Measurements from ENCODE around the gene MBD3L5.
"Not testable (repeated sequence)": the region's sequence is repeated elsewhere in the genome, so short reads cannot be mapped to it uniquely, and the experiment has no call there.

Gene MBD3L5

DNA sequence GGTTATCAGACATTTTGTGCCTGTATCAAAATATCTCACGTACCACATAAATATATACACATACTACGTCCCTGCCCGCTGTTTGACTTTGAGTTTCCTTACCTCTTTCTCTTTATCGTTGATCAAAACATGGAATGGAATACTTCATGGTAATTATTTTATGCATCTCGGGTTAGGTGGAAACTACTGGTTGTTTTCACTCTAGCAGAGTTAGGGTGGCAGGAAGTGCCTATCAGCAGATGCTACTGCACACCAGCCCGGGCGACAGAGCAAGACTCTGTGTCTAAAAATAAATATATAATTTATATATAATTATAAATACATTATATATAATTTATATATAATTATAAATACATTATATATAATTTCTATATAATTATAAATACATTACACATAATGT, 22.5 kb downstream of the MBD3L5 start:
- H3F3A ChIP-seq (ENCODE audit: insufficient read depth, low read length); H2AFZ ChIP-seq (ENCODE audit: low read length); H4K20me1 ChIP-seq (ENCODE audit: insufficient read depth, low read length); H3K36me3 ChIP-seq (ENCODE audit: insufficient read depth, low read length); H3K79me2 ChIP-seq (ENCODE audit: insufficient read depth, low read length); H3K27ac ChIP-seq (ENCODE audit: low read depth, low read length, poor library complexity, severe bottlenecking); H3K9me3 ChIP-seq (ENCODE audit: low read length); H3K9ac ChIP-seq (ENCODE audit: low read length); H3K27me3 ChIP-seq (ENCODE audit: insufficient read depth, low read length); H3K4me2 ChIP-seq (ENCODE audit: low read length); H3K9me2 ChIP-seq (ENCODE audit: low read depth, low read length); H3K4me1 ChIP-seq (ENCODE audit: insufficient read depth, low read length, severe bottlenecking); H3K4me3 ChIP-seq (ENCODE audit: low read depth, low read length, poor library complexity, severe bottlenecking): not testable (repeated sequence)

- H3K4me2 ChIP-seq (ENCODE audit: low read length); H3K4me3 ChIP-seq (ENCODE audit: low read depth, low read length, poor library complexity, severe bottlenecking); H3K9me2 ChIP-seq (ENCODE audit: low read depth, low read length); H3K27me3 ChIP-seq (ENCODE audit: insufficient read depth, low read length); H3F3A ChIP-seq (ENCODE audit: insufficient read depth, low read length); H4K20me1 ChIP-seq (ENCODE audit: insufficient read depth, low read length); H3K4me1 ChIP-seq (ENCODE audit: insufficient read depth, low read length, severe bottlenecking); H3K9ac ChIP-seq (ENCODE audit: low read length); H3K36me3 ChIP-seq (ENCODE audit: insufficient read depth, low read length); H3K27ac ChIP-seq (ENCODE audit: low read depth, low read length, poor library complexity, severe bottlenecking); H3K79me2 ChIP-seq (ENCODE audit: insufficient read depth, low read length); H3K9me3 ChIP-seq (ENCODE audit: low read length); H2AFZ ChIP-seq (ENCODE audit: low read length): not testable (repeated sequence)
Observed at GRCh38 chr19:7054635-7055368, 24.4 kb downstream of the MBD3L5 start.

DNA sequence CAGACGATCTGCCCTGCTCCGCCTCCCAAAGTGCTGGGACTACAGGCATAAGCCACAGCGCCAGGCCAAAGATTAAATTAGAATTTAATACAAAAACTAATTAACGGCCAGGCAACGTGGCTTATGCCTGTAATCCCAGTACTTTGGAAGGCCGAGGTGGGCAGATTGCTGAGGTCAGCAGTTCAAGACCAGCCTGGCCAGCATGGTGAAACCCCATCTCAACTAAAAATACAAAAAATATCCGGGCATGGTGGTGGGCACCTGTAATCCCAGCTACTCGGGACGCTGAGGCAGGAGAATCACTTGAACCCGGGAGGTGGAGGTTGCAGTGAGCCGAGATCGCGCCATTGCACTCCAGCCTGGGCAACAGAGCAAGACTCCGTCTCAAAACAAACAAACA, 25.3 kb downstream of the MBD3L5 start:
- H4K20me1 ChIP-seq (ENCODE audit: insufficient read depth, low read length); H3K9ac ChIP-seq (ENCODE audit: low read length); H3K4me1 ChIP-seq (ENCODE audit: insufficient read depth, low read length, severe bottlenecking); H3K27ac ChIP-seq (ENCODE audit: low read depth, low read length, poor library complexity, severe bottlenecking); H2AFZ ChIP-seq (ENCODE audit: low read length); H3K9me2 ChIP-seq (ENCODE audit: low read depth, low read length); H3K79me2 ChIP-seq (ENCODE audit: insufficient read depth, low read length); H3K27me3 ChIP-seq (ENCODE audit: insufficient read depth, low read length); H3K36me3 ChIP-seq (ENCODE audit: insufficient read depth, low read length); H3F3A ChIP-seq (ENCODE audit: insufficient read depth, low read length); H3K4me2 ChIP-seq (ENCODE audit: low read length); H3K9me3 ChIP-seq (ENCODE audit: low read length); H3K4me3 ChIP-seq (ENCODE audit: low read depth, low read length, poor library complexity, severe bottlenecking): not testable (repeated sequence)

DNA sequence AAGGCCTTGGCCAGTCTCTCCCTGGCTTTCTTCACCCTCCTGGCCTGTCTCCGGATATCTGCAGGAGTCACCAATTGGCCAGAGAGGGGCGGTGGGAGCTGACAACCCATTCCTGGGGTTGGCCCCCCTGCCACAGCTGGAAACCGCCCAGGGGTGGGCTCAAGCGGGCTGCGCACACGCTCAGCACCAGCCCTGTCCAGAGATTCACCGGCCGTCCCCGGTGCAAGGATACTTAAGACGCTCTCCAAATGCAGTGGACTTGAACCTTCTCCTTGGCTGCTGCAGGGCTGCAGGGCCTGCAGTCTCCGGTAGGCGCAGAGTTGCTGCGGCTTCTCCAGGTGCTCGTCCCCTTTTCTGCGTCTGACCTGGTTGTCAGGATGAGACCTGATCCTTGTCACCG, 26.0 kb downstream of the MBD3L5 start:
- not testable (repeated sequence) for H3K79me2 ChIP-seq (ENCODE audit: insufficient read depth, low read length); H3F3A ChIP-seq (ENCODE audit: insufficient read depth, low read length); H3K27me3 ChIP-seq (ENCODE audit: insufficient read depth, low read length); H3K36me3 ChIP-seq (ENCODE audit: insufficient read depth, low read length); H2AFZ ChIP-seq (ENCODE audit: low read length); H3K27ac ChIP-seq (ENCODE audit: low read depth, low read length, poor library complexity, severe bottlenecking); H3K9me3 ChIP-seq (ENCODE audit: low read length); H4K20me1 ChIP-seq (ENCODE audit: insufficient read depth, low read length); H3K4me3 ChIP-seq (ENCODE audit: low read depth, low read length, poor library complexity, severe bottlenecking); H3K9me2 ChIP-seq (ENCODE audit: low read depth, low read length); H3K9ac ChIP-seq (ENCODE audit: low read length); H3K4me2 ChIP-seq (ENCODE audit: low read length); H3K4me1 ChIP-seq (ENCODE audit: insufficient read depth, low read length, severe bottlenecking)

- not testable (repeated sequence) for H3F3A ChIP-seq (ENCODE audit: insufficient read depth, low read length); H3K4me2 ChIP-seq (ENCODE audit: low read length); H3K27me3 ChIP-seq (ENCODE audit: insufficient read depth, low read length); H3K36me3 ChIP-seq (ENCODE audit: insufficient read depth, low read length); H3K9me3 ChIP-seq (ENCODE audit: low read length); H3K9me2 ChIP-seq (ENCODE audit: low read depth, low read length); H4K20me1 ChIP-seq (ENCODE audit: insufficient read depth, low read length); H3K79me2 ChIP-seq (ENCODE audit: insufficient read depth, low read length); H3K4me1 ChIP-seq (ENCODE audit: insufficient read depth, low read length, severe bottlenecking); H2AFZ ChIP-seq (ENCODE audit: low read length); H3K4me3 ChIP-seq (ENCODE audit: low read depth, low read length, poor library complexity, severe bottlenecking); H3K9ac ChIP-seq (ENCODE audit: low read length); H3K27ac ChIP-seq (ENCODE audit: low read depth, low read length, poor library complexity, severe bottlenecking)
Observed at GRCh38 chr19:7058576-7058975, 28.2 kb downstream of the MBD3L5 start, which contains the start of gene MBD3L3. Gene MBD3L3, minus strand, starts transcription at chr19:7058676. Its CDS starts 71 bp downstream, at chr19:7058605.

- H3K27me3 ChIP-seq (ENCODE audit: insufficient read depth, low read length); H3K9me3 ChIP-seq (ENCODE audit: low read length); H3K4me1 ChIP-seq (ENCODE audit: insufficient read depth, low read length, severe bottlenecking); H3K79me2 ChIP-seq (ENCODE audit: insufficient read depth, low read length); H4K20me1 ChIP-seq (ENCODE audit: insufficient read depth, low read length); H2AFZ ChIP-seq (ENCODE audit: low read length); H3K4me2 ChIP-seq (ENCODE audit: low read length); H3K4me3 ChIP-seq (ENCODE audit: low read depth, low read length, poor library complexity, severe bottlenecking); H3K9me2 ChIP-seq (ENCODE audit: low read depth, low read length); H3K36me3 ChIP-seq (ENCODE audit: insufficient read depth, low read length); H3K27ac ChIP-seq (ENCODE audit: low read depth, low read length, poor library complexity, severe bottlenecking); H3F3A ChIP-seq (ENCODE audit: insufficient read depth, low read length); H3K9ac ChIP-seq (ENCODE audit: low read length): not testable (repeated sequence)
Observed at GRCh38 chr19:7059977-7060376, 29.6 kb downstream of the MBD3L5 start.

All from OCI-LY1 (cell line).